Activated naive CD8-positive, alpha-beta T cell treated with anti-CD3 and anti-CD28 coated beads for 36 hours (primary cell): ENCODE results near the gene CCDC32. TPM values are rescaled to one million over a fixed set of nuclear protein-coding genes. Genes with fewer than 3 reads are reported as not detected.
A peak's percentile ranks its signal among the peaks of the same experiment; 100 is the strongest.

Source experiments
- DNase-seq: peaks from one replicate; pipeline ENCODE4 v3.0.0; 2021
- H3K27ac Mint-ChIP-seq: one replicate; pipeline ENCODE4 v1.8.0; 2022; ENCODE audit warnings: mild to moderate bottlenecking, moderate library complexity, mixed read lengths
- H3K27me3 Mint-ChIP-seq: one replicate; pipeline ENCODE4 v1.8.0; 2022; ENCODE audit warnings: mild to moderate bottlenecking, mixed read lengths
- H3K36me3 Mint-ChIP-seq: one replicate; pipeline ENCODE4 v1.8.0; 2021; ENCODE audit warnings: mild to moderate bottlenecking, mixed read lengths
- H3K4me1 Mint-ChIP-seq: one replicate; pipeline ENCODE4 v1.8.0; 2021; ENCODE audit warnings: mixed read lengths
- H3K4me3 Mint-ChIP-seq: one replicate; pipeline ENCODE4 v1.8.0; 2022; ENCODE audit warnings: mild to moderate bottlenecking, moderate library complexity, mixed read lengths
- H3K9me3 Mint-ChIP-seq: one replicate; pipeline ENCODE4 v1.8.0; 2022; ENCODE audit warnings: mixed read lengths
- total RNA-seq, 2 experiments: library from RNA; stranded (reverse); gene quantifications; one replicate each; pipeline ENCODE4 v1.2.3, GENCODE V29; 2021

CCDC32 gene
- total RNA-seq, 2 experiments from 2014 or later, result 21.3 to 27.3 TPM

GRCh38 chr15:40511093-40511471 is 53.8 kb downstream of the CCDC32 start:
- H3K9me3 Mint-ChIP-seq, result no peaks in the 10 kb centered on the region
- H3K4me1 Mint-ChIP-seq, result peaks cover 19% of the 10 kb centered on the region
- peak; percentile 30 for DNase-seq
- no peaks in the 10 kb centered on the region for H3K36me3 Mint-ChIP-seq
- H3K27me3 Mint-ChIP-seq, result peaks cover 86% of the 10 kb centered on the region
- H3K27ac Mint-ChIP-seq, result no peak overlapping the region
- H3K4me3 Mint-ChIP-seq, result peak overlapping the region; percentile 73

- DNase-seq, result no peak
- H3K27ac Mint-ChIP-seq, result no peak overlapping the region
- H3K27me3 Mint-ChIP-seq, result peaks cover 84% of the 10 kb centered on the region
- no peaks in the 10 kb centered on the region for H3K9me3 Mint-ChIP-seq
- H3K4me1 Mint-ChIP-seq, result peaks cover 19% of the 10 kb centered on the region
- no peaks in the 10 kb centered on the region for H3K36me3 Mint-ChIP-seq
- H3K4me3 Mint-ChIP-seq, result no peak overlapping the region
Observed at GRCh38 chr15:40510201-40510600, 54.6 kb downstream of the CCDC32 start.

- no peaks in the 10 kb centered on the region for H3K9me3 Mint-ChIP-seq
- H3K27ac Mint-ChIP-seq, result no peak overlapping the region
- H3K4me1 Mint-ChIP-seq, result peaks cover 19% of the 10 kb centered on the region
- H3K36me3 Mint-ChIP-seq, result no peaks in the 10 kb centered on the region
- no peak overlapping the region for H3K4me3 Mint-ChIP-seq
- peaks cover 88% of the 10 kb centered on the region for H3K27me3 Mint-ChIP-seq
- no peak for DNase-seq
Observed at GRCh38 chr15:40508216-40508615, 56.6 kb downstream of the CCDC32 start.

- Mint-ChIP-seq H3K27me3 (peaks cover 85% of the 10 kb centered on the region), H3K36me3 (no peaks in the 10 kb centered on the region), H3K4me3 (peak overlapping the region; percentile 43), H3K27ac (no peak overlapping the region), H3K9me3 (no peaks in the 10 kb centered on the region), H3K4me1 (peaks cover 16% of the 10 kb centered on the region)
- peak; percentile 77 for DNase-seq
Observed at GRCh38 chr15:40506964-40507571, 57.8 kb downstream of the CCDC32 start.

Other genes starting within 250 kb of the CCDC32 start
- 10 to 100 TPM; 13.5 to 15.5 TPM for gene INAFM2, start 241.3 kb downstream of the CCDC32 start, total RNA-seq
- under 1 TPM; 0.24 to 0.62 TPM for gene CCDC9B, start 224.1 kb downstream of the CCDC32 start, total RNA-seq
- gene PHGR1, start 214.0 kb downstream of the CCDC32 start, total RNA-seq, result not detected
- under 1 TPM; 0.08 to 0.14 TPM for gene DISP2, start 206.8 kb downstream of the CCDC32 start, total RNA-seq
- 10 to 100 TPM; 54.3 to 56.3 TPM for gene KNSTRN, start 182.3 kb downstream of the CCDC32 start, total RNA-seq
- 10 to 100 TPM; 64.9 to 68.6 TPM for gene IVD, start 159.2 kb downstream of the CCDC32 start, total RNA-seq
- gene BAHD1, start 124.1 kb downstream of the CCDC32 start, total RNA-seq, result 10 to 100 TPM; 18.0 to 18.7 TPM
- gene CHST14, start 94.1 kb downstream of the CCDC32 start, total RNA-seq, result 1 to 10 TPM; 5.7 to 7.1 TPM
- 10 to 100 TPM; 22.9 to 26.1 TPM for gene RPUSD2, start 4.3 kb upstream of the CCDC32 start, total RNA-seq
- 10 to 100 TPM; 23.8 to 24.5 TPM for gene KNL1, start 29.2 kb upstream of the CCDC32 start, total RNA-seq
- 10 to 100 TPM; 67.7 to 69.6 TPM for gene RAD51, start 130.1 kb upstream of the CCDC32 start, total RNA-seq
- gene RMDN3, start 190.2 kb upstream of the CCDC32 start, total RNA-seq, result 10 to 100 TPM; 32.0 to 32.4 TPM
- 10 to 100 TPM; 35.2 to 35.9 TPM for gene GCHFR, start 199.0 kb upstream of the CCDC32 start, total RNA-seq
- gene C15orf62, start 204.9 kb upstream of the CCDC32 start, total RNA-seq, result under 1 TPM; 0.43 to 0.50 TPM
- 10 to 100 TPM; 20.1 to 20.8 TPM for gene ZFYVE19, start 242.0 kb upstream of the CCDC32 start, total RNA-seq
- 10 to 100 TPM; 39.8 to 41.7 TPM for gene DNAJC17, start 242.4 kb upstream of the CCDC32 start, total RNA-seq